GM18867 (cell line): Measurements from ENCODE around the gene CENPA.
"Not testable (repeated sequence)": the region's sequence is repeated elsewhere in the genome, so short reads cannot be mapped to it uniquely, and the experiment has no call there.

Source experiments
- ATAC-seq: cut with Tn5 transposase; IDR thresholded peaks from one replicate; pipeline ENCODE4 v1.9.1; 2021; ENCODE audit warnings: mild to moderate bottlenecking, moderate library complexity; ENCODE audit not compliant: unreplicated experiment

The CENPA gene

DNA sequence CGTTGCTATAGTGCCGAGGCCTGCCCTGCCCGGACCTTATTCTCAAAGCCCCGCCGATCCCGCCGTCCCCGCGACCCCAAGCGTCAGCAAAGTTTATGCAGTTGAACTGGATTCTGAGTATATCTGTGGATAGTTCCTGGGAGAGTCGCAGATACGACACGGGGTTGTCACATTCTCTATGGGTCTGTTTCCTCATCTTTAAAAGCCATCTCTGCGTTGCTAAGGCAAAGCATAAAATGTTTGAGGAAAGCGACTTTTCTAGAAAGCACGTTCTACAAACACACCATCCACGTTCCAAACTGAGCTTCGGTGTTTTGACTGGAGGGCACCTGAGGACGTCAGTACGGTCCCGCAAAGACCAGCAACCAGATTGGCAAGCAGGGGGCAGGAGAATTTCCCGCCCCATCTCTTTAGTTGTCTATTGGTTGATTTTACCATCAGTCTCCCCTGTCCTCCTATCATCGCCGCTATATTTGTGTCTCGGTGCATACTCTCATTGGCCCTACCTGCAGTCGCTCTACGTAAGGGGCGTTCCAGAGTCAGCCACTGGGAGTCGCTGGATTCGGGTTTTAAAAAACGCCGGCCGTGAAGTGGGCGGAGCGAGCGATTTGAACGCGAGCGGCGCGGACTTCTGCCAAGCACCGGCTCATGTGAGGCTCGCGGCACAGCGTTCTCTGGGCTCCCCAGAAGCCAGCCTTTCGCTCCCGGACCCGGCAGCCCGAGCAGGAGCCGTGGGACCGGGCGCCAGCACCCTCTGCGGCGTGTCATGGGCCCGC lies at the start of gene CENPA:
TSS of gene CENPA (plus strand) at position 626 of the 776 bp plus-strand sequence. CDS start at position 767, 141 bp downstream.
- peak; percentile 97 for ATAC-seq

DNA sequence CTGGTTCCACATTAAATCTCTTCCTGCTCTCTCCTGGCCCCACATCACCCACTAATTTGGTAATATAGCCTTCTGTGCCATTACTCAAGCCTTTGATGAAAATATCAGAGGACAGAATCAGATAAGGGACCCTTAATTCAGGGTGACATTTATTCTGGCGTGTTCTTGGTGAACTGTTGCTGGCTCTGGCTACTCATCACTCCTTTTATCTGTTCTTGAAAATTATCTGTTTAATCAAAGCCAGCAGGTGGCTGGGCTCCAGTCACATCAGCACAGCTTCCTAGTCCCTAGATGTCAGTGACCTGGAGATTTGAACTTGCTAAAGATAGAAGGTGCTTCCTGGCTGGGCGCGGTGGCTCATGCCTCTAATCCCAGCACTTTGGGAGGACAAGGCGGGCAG lies 48.6 kb upstream of the CENPA start:
- no peak for ATAC-seq

DNA sequence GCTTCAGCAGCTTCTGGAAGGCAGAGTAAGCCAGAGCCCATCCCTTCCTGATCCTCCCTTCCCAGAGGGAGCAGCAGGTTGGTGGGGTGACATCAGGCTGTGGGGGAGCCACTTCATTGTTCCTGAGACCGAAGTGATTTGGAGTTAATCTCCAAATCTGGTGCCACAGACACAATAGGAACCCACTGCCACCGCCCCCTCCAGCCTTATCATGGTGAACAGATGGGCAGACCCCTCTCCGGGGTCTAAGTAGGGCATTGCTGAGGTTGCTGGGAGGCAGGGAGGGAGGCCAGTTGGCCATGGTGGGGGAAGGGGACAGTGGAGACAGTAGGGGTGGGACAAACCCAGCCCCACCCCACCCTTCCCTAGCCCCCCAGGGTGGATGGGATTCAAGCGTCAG lies 47.4 kb upstream of the CENPA start:
- no peak for ATAC-seq

DNA sequence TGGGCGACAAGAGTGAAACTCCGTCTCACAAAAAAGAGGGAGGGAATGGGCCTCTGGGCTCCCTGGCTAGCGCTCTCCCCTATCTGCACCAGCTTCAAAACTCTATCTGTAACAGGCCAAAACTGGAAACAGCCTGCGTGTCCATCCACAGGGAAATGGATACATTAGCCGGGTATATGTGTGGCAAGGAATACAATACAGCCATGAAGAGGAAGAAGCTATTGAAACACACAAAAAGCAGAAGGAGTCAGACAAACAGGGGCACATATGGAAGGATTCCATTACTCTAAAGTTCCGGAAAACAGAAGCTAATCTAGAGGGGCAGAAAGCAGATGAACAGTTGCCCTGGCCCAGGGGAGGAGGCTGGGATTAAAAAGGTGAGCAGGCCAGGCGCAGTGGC lies 46.3 kb upstream of the CENPA start:
- no peak for ATAC-seq

DNA sequence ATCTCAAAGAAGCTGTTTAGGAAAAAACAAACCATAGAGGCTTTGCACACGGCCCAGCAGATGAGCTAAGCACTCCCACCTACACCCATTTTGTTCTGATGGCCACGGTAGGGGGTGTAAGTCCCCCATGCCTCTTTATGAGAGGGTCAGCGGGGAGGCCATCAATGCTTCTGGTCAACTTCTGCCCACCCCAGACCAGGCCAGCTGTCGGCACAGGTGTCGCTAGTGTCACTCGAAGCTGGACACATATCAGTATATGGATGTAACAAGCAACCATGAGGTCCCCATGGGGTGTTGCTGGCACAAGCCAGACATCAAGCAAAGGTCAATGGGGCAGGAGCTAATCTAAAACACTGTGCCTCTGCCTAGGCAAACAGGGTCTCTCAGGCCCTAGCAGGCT lies 45.5 kb upstream of the CENPA start:
- no peak for ATAC-seq

DNA sequence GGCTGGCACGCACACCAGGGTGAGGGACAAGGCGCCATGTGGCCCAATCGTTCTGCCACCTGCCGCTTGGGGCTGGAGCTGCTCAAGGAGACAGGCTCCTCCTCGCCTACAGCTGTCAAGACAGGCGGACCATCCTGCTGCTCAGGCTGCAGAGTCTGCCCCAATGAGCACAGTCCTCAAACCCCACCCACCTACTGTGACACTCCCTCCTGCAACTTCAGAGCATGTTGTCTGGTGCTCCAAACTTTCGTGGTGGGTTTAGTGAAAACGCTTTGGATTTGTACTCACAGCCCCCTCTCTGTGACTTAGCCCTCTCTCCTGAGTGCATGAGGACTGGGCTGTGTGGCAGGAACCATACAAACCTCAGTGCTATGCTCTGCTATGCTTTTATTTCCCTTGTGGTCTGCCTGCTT lies 45.0 kb upstream of the CENPA start:
- no peak for ATAC-seq

DNA sequence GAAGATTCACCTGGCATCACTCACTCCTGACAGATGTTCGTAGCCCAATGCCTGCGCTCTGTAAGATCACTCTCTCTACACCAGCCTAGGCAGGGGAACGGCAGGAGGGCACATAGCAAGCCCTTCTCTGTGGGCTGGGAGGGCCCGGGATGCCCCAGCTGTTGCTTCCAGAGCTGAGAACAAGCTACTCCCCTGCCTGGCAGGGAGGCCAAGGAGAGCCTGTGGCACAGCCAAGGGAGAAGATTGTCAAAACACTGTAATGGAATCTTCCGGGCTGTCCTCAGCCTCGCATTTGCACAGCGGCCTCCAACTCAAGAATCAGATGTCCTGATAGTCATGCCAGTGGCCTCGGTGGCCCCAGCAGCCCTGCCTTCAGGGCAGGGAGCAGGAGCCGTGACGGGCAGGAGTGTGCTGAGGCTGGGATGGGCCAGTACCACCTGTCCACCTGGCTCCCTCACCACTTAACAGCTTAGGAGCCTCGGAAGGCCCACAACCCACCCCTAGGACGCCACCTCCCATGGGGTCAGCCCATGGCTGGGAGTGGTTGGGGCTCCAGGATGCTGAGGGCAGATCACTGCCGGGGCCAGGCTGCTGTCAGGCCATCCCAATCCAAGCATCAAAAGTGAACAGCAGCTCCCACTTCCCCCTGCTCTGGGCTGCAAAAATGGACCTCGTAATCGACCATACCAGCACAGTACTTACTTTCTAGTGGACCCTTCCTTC lies 43.6 kb upstream of the CENPA start:
- no peak for ATAC-seq

DNA sequence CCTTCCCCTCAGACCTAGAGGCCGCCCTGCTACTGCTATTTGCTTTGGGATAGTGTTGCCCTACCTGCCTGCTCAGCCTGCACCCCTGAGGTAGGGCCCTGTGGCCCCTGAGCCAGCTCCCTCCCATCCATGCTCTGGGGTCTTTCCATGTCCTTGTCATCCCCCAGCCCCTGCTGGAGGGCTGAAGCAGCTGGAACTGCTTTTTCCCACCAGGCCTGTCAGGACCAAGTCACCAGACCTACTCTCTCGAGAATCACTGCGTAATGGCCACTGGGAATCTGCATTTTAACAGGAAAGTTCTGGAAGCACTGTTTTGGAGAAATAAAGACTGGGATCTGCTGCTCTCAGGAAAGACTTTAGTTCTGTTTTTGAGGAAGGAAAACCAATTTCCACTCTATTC lies 42.0 kb upstream of the CENPA start:
- no peak for ATAC-seq

DNA sequence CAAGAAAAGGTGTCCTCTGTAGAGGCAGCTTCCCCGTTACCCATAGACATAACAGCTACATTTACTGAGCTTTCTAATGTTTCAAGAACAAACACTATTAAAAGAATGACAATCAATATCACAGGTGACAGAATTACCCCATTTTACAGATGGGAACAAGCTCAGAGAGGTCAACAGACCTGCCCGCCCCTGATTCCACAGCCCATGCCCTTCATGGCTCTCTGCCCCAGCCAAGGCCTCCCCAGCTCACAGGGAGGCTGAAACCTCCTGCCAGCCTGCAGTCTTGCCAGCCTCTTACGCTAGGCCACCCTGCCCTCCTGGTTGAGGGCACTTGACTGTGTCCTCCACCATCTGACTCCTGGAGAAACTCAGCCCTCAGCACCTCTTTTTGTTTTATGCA lies 40.9 kb upstream of the CENPA start:
- ATAC-seq: no peak

DNA sequence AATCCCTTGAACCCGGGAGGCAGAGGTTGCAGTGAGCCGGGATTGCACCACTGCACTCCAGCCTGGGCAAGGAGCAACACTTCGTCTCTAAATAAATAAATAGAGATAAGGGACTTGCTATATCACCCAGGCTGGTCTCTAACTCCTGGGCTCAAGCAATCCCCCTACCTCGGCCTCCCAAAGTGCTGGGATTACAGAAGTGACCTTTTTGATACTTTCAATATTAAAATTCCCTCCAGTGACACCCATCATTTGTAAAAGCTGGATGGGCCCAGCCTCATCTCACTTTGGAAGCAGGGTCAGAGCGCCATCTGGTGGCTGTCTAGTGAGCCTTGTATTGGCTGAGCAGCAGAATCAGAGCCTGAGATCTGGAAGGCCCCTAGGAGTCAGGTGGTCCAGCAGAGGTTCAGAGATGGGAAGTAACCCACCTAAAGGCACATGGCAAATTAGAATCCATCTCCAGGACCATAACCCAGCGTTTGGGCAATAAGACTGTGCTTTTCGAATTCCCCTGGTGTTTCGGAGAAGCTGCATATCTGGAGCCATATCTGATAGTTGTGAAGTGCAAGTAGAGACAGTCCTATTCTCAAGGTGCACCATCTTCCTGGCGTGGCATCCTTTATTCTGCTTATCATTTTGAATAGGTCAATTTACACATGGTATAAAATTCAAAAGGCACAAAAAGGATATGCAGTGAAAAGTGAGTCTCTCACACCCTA lies 40.1 kb upstream of the CENPA start:
- ATAC-seq: no peak

DNA sequence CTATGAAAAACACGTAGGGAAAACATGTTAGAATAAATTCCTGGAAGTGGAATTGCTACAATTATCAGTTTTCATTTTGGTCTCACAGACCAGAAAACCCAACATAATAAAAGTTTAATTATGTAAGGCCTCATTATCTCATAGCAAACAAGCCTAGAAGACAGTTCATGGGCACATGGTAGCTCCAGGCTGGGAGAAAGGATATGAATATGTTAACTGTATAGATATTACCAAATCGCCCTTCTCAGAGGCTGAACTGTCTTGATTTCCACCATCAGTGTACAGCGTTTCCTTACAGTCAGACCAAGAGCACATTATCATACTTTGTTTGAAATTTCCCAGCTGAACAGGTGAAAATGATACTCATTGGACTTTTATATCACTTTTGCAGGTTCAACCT lies 38.9 kb upstream of the CENPA start:
- ATAC-seq: no peak

DNA sequence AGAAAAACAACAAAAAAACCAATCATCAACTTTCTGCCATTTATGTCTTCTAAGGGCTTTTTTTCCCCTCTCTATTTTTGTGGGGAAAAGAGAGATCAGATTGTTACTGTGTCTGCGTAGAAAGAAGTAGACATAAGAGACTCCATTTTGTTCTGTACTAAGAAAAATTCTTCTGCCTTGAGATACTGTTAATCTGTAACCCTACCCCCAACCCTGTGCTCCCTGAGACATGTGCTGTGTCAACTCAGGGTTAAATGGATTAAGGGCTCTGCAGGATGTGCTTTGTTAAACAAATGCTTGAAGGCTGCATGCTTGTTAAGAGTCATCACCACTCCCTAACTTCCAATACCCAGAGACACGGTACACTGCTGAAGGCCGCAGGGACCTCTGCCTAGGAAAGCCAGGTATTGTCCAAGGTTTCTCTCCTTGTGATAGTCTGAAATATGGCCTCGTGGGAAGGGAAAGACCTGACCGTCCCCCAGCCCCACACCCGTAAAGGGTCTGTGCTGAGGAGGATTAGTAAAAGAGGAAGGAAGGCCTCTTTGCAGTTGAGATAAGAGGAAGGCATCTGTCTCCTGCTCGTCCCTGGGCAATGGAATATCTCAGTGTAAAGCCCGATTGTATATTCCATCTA lies 36.0 kb upstream of the CENPA start:
- not testable (repeated sequence) for ATAC-seq

DNA sequence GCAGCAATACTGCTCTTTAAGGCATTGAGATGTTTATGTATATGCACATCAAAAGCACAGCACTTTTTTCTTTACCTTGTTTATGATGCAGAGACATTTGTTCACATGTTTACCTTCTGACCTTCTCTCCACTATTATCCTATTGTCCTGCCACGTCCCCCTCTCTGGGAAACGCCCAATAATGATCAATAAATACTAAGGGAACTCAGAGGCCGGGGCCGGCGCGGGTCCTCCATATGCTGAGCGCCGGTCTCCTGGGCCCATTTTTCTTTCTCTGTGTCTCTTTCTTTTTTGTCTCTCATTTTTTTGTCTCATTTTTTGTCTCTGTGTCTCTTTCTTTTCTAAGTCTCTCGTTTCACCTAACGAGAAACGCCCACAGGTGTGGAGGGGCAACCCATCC lies 35.4 kb upstream of the CENPA start:
- not testable (repeated sequence) for ATAC-seq

DNA sequence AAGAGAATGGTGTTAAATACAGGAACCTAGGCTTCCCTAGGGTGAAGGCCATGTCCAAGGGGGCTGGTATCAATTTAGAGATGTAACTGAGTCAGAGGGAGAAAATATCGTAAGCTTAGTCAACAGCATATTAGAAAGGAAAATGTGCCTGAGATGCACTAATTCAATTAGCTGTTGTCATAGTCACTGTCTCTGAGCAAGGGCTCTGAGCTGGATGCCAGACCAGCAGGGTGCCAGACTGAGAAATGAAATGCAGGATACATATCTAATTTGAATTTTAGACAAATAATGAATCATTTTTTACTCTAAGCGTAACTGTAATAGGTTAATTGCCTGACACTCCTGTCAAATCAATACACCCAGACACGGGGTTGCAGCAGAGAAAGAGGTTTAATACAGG lies 33.2 kb upstream of the CENPA start:
- ATAC-seq: no peak

DNA sequence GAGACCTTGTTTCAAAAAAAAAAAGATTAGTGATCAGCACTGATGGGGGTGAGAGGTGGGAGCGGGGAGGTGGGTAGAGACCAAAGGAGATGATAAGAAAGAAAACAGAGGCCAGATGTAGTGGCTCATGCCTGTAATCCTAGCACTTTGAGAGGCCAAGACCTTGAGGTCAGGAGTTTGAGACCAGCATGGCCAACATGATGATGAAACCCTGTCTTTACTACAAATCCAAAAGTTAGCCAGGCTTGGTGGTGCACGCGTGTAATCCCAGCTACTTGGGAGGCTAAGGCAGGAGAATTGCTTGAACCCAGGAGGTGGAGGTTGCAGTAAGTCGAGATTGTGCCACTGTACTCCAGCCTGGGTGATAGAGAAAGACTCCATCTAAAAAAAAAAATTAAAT lies 31.3 kb upstream of the CENPA start:
- ATAC-seq: no peak

DNA sequence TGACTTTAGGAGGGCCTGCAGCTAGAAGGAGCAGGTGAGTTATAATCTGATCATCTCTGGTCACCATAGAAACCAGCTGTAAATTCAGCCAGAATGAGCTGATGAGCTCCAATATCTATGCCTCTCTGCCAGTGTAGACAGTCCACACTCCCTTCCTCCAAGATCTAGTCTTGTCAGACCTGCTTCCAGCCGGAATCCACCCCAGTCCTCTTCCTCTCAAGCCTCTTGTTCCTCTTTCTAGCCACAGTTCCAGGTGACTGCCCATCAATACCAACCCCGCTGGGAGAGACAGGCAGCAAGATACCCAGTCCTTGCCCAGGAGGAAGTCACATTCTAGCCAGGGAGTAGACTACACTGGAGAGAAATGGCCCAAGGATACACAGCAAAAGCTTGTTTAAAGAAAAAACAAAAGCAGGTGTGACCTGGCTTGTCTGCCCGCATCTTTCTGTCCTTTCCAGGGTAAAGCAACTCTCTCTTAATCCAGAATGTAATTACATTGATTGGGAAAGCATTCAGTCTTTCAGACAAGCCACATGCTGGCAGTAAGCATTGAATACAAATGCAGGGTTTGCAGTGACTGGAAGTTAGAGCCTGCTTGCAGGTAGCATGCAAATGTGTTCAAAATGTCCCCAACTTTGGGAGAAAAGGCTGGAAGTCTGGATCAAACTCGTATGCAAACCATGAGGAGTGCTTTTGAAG lies 30.7 kb upstream of the CENPA start:
- no peak for ATAC-seq

DNA sequence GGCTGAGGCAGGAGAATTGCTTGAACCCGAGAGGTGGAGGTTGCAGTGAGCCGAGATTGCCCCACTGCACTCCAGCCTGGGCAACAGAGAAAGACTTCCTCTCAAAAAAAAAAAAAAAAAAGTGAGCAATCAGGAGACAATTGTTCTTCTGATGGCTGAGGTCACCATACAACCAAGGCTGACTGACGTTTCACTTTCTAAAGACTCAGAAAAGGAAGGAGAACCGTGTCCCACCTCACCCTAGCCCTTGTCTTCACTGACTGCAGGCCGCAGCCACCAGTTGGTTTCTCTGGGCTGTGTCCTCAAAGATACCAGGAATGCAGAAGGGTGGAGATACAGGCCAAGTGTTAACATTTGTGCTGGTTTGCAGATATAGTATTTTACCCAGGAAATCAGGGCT lies 29.5 kb upstream of the CENPA start:
- no peak for ATAC-seq

DNA sequence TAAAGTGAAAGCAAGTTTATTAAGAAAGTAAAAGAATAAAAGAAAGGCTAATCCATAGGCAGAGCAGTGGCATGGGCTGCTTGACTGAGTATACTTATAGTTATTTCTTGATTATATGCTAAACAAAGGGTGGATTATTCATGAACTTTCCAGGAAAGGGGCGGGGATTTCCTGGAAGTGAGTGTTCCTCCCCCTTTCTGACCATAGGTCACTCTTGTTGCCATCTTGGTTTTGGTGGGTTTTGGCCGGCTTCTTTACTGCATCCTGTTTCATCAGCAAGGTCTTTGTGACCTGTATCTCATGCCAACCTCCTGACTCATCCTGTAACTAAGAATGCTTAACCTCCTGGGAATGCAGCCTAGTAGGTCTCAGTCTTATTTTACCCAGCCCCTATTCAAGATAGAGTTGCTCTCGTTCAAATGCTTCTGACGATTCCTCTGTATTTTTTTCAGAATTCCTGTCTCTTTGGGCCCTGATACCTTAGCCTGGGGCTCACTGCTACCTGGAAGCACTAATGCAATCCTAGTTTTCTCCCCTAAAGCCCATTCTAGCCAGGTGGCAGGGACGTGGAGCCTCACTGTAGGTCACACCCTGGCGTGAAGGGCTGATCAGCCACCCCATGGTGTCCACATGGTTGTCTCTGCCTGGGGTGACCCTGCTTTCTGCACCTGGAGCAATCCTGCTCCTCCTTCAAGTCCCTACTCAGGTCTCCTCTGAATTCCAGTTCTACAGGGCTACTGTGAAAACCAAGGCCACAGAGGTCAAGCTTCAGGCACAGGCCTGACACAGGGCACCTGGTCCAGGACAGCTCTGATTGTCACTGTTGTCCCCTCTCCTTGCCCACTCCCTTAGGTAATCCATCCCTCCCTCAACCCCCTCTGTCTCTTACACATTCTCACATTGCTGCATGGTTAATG lies 27.7 kb upstream of the CENPA start:
- ATAC-seq: peak; percentile 47

DNA sequence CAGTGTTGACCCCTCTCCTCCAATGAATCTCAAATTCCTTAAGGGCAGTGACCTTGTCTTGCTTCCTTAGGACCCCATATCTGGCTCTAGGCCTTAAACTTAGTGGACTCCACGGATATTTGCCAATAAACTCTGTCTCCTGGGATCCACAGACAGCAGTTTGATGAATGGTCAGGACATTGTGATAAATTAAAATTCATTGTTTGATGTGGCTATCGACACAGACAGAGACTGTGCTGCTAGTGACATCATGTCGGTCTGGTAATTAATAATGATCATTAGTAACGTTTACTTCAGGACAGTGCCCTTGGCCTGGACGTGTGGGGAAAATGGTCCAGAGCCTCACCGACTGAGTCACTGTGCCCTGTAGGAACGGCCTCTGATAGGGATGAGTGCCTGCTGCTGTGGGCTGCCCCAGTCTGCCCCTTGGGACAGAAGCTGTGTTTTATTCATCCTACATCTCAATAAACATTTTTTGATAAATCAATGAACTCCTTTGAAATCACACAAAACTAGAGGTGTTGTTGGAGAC lies 27.0 kb upstream of the CENPA start:
- no peak for ATAC-seq
